Measurements from ENCODE around the gene SEC22B.
"Not testable (repeated sequence)": the region's sequence is repeated elsewhere in the genome, so short reads cannot be mapped to it uniquely, and the experiment has no call there.

- not testable (repeated sequence) for TF ChIP-seq POLR2AphosphoS5, POU2F2 (IDR thresholded peaks at IDR 0.05; ENCODE audit: low read depth, low read length)
These were observed 632 bp downstream of the SEC22B start for GRCh38 chr1:120175688-120176087.

Data from GM12891 (cell line).